Stimulated activated CD8-positive, alpha-beta memory T cell treated with anti-CD3 and anti-CD28 coated beads, Interleukin-4, amount 100 ng/mL, for 1 hour (primary cell): ENCODE results near the gene SYNDIG1.

Experiments used
- DNase-seq, 2 donors: peaks; one replicate each; pipeline ENCODE4 v3.0.0-alpha.2; 2020; ENCODE audit warnings: low read depth in 2 of 2, low spot score in 1 of 2

SYNDIG1 gene

DNA sequence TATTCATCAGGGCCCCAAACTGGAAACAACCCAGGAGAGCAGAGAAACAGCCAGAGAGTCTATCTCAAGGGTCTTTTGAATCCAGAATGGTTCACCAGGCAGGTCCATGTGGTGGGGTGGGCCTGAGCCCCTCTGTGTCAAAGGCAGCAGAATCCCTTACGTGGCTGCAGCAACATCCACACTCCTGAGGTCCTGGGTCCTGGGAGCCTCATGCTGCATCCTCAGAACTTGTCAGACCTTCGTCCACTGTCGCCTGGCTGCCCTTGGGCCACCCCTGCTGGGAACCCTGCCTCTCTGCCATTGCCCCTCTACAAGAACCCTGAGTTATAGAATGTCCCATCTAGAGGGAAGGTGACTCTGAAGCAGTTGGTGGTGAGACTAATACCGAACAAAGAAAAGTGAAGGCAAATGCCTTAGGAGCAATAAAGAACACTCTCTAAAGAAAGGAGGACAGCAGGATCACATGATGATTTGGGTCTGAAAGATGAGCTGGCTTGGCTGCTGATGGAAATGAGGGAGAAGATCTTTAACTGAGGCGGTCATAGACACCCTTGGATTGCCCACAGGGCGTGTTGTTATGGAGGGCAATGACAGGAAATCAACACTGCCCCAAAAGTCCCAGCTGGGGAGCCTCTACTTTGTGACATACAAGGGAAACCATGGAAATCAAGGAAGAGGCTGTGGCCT is 161.2 kb downstream of the SYNDIG1 start:
- DNase-seq = no peak

DNA sequence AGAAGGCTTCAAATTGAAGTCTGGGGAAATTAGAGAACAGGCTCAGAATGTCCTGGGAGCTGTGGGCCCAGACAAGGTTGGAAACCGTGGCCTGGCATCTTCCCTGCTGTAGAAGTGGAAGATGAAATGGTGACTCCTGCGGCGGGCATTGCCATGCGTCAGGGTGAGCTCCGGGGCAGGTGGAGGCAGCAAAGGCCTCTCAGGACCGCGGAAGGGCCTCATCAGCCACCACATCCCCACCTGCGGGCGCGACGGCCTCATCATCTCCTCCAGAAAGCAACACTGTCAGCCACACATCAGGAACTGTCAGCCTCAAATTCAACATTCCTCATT is 161.7 kb downstream of the SYNDIG1 start:
- no peak for DNase-seq

DNA sequence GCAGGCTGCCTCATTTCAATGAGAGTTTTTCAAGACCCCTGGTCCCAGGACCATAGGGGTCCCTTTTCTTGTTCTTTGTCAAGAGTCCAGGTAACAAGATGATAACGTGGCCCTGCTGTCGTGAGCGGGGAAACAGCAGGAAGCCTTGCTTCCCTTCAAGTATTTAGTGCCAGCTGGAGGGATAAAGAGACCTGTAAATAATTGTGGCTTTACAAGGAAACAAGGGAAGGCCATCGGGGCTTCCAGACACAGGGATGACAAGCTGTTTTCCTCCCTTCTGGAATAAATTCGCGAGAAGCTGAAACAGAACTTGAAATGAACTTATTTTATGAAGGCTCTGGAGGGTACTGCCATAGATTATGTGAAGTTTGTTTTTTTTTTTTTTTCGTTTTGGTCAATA is 163.2 kb downstream of the SYNDIG1 start:
- DNase-seq = no peak

DNA sequence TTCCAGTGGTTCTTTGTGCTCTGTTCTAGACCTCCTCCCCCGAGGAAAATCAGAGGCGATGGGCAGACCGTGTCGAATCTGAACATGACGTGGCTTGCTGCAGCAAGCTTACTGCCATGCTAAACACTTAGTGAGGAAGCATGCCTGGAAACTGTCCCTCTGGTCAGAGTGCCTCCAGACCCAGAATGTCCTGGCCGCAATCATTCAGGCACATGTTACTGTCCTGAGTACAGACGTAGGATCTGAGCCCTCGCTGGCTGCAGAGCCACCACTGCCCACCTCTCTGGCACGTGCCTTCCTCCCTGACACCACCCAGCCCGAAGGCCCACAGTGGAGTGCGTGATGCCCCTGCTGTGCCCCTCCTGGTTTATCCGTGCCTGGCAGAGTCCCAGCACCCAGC is 163.6 kb downstream of the SYNDIG1 start:
- DNase-seq = no peak

DNA sequence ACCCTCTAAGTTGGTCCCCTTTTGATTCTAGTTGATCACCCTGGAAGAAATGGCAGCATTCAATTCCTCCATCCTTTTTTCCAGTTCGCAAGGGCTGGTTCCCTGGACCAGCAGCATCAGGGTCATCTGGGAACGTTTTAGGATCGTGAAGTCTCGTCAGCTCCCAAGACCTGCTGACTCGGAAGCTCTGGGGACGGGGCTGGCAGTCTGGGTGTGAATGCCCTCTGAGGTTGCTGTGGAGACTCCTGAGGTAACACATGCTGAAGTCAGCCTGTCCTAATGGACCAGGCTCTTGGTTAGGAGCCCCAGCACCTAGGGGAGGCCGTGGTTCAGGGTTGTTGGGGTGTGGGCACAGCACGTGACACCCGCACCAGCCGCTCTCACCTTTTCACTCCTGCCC is 164.1 kb downstream of the SYNDIG1 start:
- DNase-seq = no peak

DNA sequence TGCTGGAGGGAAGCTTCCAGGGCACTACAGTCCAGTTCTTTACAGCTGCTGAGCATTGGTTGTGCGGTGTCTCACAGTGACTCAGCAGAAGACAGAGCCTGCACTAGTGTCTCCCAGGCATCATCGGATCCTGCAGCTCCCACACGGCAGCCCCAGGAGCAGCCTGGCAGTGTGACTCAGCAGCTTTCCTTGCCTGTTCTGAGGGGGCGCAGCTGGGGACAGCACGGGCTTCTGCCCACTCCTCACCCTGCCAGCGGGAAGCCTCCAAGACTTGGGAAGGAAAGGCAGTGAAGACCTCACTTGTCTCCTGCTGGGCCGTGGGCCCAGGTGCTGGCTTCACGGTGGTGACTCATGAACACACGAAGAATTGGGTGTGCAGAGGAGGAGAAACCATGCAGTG is 165.4 kb downstream of the SYNDIG1 start:
- no peak for DNase-seq

DNA sequence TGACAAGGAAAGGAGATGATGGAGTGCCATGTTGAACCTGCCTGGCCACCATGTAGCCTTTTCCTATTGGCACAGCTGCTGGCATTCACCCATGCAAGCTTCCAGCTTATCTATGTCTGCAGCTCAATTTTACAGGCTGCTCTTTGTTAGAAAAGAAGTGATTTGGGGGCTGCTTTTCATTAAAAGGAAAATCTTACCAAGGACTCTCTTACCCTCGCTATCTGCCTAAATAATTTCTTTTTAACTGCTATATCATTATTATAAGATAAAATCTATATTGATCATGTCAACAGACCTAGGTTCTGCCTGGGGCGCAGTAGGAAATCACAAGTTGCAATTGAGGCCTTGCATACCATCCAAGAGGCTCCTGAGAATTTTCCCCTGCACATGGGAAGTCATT is 167.2 kb downstream of the SYNDIG1 start:
- DNase-seq = no peak

DNA sequence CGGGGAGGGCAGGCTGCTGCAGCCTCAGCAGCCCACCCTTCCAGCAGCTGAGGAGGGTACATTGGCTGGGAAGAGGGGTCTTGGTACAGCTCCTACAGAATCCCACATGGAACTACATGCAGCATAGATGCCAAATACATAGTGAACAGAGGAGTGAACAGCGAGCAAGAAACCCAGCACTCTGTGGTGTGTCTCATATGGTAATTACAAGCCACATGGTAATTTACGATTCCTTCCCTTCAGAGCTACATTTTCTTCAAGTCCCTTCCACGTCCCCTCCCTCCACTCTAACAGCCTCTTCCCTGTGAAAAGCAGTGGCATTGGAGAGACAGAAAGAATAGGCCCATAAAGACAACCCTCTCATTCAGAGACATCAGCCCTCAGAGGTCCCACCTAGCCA is 167.7 kb downstream of the SYNDIG1 start:
- DNase-seq = no peak

DNA sequence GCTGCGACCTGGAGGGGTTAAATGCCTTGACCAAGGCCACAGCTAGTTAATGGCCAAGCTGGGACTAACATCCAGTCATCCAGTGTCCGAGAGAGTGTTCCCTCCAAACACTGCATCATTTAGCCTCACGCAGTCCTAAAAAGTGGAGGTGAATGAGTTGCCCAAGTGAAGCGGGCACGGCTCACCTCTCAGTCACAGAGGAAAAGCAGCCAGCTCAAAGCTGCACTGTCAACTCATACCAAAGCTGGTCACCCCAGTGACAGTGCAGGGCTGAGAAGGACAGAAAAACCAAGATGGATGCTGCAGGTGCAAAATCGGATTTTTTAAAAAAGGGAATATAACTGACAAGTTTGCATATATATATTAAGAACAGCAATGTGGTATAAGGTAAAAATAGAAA is 168.5 kb downstream of the SYNDIG1 start:
- DNase-seq = no peak

DNA sequence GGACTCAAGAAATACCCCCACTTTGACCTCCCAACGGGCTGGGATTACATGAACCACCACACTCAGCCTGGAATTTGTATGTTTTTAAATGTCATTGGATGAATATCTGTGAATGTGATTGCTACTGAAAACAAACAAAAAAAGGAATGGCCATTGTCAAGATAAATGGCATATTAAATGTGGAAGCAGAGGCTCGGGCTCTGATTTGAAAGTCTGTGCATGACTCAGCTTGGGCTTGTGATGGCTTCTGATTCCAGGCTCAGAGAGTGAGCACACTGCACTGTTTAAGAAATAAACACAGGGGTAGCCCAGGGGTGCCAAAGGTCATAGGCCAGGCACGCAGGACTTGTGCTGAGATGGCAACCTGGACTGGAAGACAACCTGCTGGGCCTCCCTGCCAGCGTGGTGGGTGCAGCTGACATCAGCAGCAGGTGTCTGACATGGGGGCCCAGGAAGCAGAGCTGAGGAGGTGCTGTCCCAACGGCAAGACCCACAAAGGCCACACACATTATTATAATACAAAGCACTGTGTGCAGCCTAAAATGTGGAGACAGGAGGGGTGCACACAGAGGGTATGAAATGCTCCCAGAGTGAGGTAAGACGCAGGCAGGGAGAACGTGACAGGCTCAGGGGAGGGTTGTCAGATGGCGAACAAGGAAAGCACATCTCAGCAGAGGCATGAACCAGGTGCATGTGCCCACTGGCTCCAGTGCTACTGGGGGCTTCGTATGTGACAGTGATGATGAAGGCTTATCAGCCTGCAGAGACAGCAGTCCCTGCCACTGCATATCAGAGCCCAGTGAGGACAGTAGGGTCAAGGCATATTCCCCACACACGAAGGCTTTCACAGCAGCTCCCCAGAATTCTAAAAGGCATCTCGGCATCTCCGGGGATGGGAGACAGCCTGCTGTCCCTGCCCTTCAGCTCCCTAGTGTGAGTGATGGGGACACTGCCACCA is 169.4 kb downstream of the SYNDIG1 start:
- no peak for DNase-seq

DNA sequence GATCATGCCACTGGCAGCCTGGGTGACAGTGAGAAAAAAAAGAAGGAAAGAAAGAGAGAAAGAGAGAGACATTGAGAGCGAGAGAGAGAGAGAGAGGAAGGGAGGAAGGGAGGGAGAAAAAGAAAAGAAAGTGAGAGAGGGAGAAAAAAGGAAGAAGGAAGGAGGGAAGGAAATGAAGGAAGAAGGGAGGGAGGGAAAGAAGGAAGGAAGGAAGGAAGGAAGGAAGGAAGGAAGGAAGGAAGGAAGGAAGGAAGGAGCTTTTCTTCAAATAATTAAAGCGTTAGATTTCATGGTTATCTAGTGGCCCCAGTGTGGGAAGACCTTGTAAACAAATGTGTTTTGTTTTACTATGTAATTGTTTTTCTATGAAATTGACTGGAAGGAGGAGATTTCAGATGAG is 170.8 kb downstream of the SYNDIG1 start:
- DNase-seq = no peak

DNA sequence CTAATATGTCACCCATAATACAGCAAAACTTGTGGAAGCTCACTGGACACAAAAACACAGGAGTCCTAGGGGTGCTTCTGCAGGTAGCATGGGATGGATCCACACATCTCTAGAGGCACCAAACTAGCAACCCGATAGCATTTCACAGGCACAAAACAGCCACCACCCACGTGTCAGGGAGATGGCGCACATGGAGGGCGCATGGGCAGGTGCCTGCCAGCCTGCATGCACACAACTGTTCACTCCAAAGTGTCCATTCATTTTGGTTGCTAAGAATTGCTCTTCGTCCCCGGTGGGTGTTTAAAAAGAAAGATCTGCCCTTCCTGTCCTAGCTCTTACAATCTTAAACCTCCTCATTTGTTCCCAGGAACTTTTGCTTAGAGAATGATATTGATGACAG is 171.3 kb downstream of the SYNDIG1 start:
- DNase-seq = no peak

DNA sequence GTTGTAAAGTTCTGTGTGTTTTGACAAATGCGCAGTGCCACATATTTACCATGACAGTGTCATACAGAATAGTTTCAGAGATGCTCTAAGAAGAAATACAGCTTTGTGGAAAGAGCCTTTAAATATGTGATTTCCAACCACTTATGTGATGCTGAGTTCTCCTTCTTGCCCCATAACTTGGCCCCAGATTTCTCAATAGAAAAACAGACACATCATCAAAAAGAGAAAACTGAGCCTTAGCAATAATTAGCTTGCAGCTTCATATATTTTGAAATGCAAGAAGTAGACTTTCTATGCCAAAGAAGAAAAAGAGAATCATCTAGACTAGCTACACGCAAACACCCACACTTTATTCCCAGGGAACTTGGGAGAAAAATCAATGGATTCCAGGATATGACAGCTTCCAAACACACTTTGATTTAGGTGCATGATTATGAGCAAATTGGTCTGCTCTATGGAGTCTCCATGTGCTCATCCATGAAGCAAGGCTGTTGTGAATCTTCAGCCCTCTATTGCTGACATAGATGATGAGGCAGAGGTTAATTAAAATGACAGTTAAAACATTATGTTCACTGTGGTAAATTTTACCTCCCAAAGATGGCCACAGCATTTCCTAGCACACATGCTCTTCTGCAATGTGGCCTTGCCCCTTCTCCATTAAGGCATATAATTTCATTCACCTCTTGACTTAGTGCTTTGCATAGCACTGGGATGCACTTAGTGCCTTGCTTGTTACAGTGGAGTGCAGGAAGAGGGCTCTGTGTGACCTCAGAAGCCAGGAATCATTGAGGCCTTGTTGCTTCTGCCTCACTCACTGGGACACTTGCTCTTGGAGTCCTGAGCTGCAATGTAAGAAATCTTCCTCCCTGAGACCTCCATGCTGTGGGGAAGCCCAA is 174.6 kb downstream of the SYNDIG1 start:
- no peak for DNase-seq

DNA sequence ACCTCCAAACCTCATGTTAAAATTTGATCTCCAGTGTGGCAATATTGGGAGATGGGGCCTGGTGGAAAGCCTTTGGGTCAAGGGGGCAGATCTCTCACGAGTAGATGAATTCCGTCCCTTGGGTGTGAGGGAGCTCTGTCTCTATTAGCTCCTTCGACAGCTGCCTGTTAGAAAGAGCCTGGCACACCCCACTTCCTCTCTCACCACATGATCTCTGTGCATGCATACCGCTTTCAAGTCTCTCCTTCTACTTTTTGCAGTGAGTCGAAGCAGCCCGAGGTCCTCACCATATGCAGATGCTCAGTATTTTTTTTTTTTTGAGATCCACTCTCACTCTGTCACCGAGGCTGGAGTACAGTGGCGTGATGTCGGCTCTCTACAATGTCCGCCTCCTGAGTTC is 176.9 kb downstream of the SYNDIG1 start:
- DNase-seq = no peak

DNA sequence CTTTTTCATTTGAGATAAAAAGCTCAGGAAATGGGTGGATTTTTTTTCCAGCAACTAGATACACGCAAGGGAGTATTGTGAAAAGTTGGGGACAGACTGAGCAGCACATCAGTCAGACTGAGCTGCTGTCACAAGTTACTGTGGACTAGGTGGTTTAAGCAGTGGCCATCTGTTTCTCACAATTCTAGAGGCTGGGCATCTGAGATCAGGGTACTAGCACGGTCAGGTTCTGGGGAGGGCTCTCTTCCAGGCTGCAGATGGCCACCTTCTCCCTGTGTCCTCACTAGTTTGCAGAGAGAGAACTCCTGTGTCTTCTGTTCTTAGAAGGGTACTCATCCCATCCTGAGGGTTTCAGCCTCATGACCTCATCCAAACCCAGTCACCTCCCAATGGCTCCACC is 178.3 kb downstream of the SYNDIG1 start:
- no peak for DNase-seq

DNA sequence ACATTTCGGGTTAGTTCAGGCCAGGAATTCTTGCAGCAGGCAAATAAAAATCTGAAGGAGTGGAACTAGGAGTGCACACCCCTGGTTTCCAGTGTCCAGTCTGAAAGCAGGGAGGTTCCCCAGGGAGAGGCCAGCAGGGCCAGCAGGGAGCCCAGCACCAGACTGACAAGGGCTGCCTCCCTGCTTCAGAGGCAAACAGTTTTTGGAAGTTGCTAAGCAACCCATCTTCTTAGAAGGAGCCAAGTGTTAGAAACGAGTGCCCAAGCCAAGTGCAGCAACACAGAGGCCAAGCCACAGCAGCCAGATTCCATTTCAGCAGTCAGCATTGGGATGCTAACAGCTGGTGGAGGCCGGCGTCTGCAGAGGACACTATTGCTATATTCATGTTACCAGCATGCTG is 179.1 kb downstream of the SYNDIG1 start:
- DNase-seq = no peak

DNA sequence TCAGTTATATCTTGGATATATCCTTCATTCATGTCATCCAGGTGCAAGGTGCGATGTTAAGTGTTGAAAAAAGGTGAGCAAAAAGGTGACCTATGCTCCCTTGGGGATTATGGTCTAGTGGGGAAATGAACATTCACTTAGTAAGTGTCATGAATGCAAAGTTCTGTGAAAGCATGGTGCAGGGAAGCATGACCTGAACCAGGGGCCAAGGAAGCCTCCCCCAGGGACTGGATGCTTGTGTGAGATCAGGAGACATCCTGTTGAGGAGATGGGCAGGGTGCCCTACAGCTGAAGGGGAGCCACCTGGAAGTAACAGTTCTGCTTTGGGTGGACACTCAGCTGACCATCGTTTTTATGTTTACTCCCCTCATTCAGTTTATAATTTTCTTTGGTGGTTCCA is 179.5 kb downstream of the SYNDIG1 start:
- no peak for DNase-seq

DNA sequence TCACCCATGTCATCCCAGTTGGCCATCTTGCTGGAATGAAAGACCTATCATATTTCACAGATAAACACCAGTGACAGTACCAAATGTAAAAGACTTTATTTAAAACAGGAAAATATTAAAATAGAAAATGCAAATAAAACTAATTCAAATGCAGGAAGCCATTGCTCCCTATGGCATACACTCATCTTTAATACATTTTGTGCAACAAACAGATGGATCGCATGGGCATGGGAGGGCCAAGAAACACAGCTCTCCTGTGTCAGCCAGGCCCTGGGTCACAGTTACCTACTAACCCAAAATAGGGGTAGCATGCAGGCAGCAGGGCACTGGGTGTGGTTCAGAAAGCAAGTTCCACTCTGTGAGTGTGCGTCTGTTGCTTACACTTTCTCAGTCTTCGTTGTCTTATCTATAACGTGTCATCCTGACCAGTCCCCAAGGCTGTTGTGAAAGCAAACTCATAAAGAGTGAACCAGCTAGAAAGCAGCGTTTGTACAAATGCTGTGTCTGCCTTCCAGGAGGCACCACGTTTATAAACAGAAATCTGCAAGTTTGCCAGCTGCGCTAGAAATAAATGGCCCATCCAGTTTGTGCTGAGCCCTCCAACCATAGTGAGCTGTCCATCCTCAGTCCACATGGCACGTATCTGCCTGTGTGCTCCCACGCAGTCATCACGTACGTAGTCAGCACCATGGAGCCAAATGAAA is 180.5 kb downstream of the SYNDIG1 start:
- no peak for DNase-seq

DNA sequence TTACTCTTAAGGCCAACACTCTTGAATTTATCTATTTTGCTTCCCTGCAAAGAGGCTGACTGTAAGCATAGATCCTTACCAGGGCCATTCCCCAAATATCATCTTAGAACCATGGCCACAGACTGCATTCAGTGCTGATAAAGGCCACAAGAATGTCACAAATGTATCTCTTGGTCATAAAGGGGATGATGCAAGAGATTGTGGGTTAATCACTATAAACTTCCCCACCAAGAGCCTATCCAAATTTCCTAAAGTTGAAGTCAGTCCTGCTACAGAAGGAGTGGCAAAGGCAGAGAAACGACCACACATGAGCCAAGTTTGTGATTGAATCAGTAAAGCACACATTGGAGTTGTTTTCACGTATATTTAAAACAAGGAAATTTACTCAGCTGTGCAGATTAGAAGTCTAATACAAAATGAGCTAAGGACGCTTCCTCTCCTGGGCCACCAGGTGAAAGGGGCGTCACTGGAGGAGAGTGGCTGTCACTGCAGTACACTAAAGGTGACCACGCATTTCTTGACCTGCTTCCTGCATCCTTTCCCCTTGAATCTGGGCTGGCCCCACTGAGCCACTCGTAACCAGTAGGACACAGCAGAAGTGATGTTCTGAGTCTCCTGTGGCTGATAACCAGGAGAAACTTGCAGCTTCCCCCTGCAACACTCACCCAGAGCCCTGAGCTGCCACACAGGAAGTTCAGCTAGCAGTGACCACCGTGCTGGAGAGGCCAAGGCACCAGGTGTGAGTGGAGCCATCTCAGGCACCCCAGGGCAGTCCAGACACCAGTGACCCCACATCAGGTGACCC is 181.9 kb downstream of the SYNDIG1 start:
- no peak for DNase-seq

DNA sequence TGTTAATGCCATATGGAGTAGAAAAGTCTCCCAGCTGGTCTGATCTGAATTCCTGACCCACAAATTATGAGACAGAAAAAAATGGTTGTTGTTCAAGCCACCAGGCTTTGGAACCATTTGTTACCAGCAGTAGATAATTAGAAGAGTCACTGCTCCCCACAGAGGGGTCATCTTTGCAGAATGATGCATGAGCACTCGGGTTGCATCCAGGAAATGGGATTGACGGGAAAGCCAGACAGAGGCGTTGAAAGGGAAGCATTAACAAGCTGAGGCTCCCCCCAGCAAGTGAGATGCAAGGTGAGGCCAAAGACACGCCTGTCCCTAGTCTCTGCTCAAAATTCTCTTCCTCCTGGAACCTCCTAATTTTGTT is 182.5 kb downstream of the SYNDIG1 start:
- DNase-seq = no peak
